ENCODE data around the gene SERF2.

Gene SERF2

GRCh38 chr15:43845421-43845820 lies 53.3 kb downstream of the SERF2 start:
- no peak for DNase-seq (ENCODE audit: low read depth)
- H3K4me3 ChIP-seq (ENCODE audit: low read depth, low read length): no peak overlapping the region
- no peak for TF ChIP-seq CTCF (IDR thresholded peaks at IDR 0.05; ENCODE audit: control insufficient read depth, extremely low read depth, insufficient read depth)

All from LNCaP clone FGC (cell line).